Sigmoid colon (tissue), 4 donors: ENCODE measurements around the gene CACHD1.

Source experiments
- CTCF ChIP-seq, 4 experiments: fragments of 450-650 bp in 3 of 4; fragments of 200-600 bp in 1 of 4; IDR thresholded peaks; one replicate each; pipeline ENCODE4 v1.5.1; 2016 to 2019; ENCODE audit warnings: antibody characterized with exemption in 4 of 4, mild to moderate bottlenecking in 3 of 4, moderate library complexity in 2 of 4
- EP300 ChIP-seq, 4 donors: sonication (generic); formaldehyde crosslinking; IDR thresholded peaks; one replicate each; pipeline ENCODE4 v1.6.1; 2017; ENCODE audit warnings: antibody characterized with exemption in 4 of 4
- POLR2A ChIP-seq, 2 donors: fragments of 450-650 bp; IDR thresholded peaks; one replicate each; pipeline ENCODE4 v1.6.1; 2016; ENCODE audit warnings: antibody characterized with exemption in 2 of 2, mild to moderate bottlenecking in 2 of 2, moderate library complexity in 2 of 2
- POLR2AphosphoS5 ChIP-seq, 4 donors: sonication (generic); formaldehyde crosslinking; IDR thresholded peaks; one replicate each; pipeline ENCODE4 v1.6.1; 2017; ENCODE audit warnings: antibody characterized with exemption in 4 of 4

- no peak for TF ChIP-seq POLR2A (IDR thresholded peaks at IDR 0.05)
- no peak for TF ChIP-seq CTCF (IDR thresholded peaks at IDR 0.05)
- no peak for TF ChIP-seq EP300 (IDR thresholded peaks at IDR 0.05)
- no peak for TF ChIP-seq POLR2AphosphoS5 (IDR thresholded peaks at IDR 0.05)
Observed at GRCh38 chr1:64524614-64525013, 54.7 kb downstream of the CACHD1 start.
